HepG2 (cell line): ENCODE results near the gene AXIN1. TPM values are rescaled to one million over a fixed set of nuclear protein-coding genes. Genes with fewer than 3 reads are reported as not detected.

ENCODE experiments used
- ATM ChIP-seq: fragments of 450-650 bp; IDR thresholded peaks from 2 replicates; pipeline ENCODE4 v1.7.1; 2017; ENCODE audit warnings: mild to moderate bottlenecking, borderline replicate concordance
- CC2D1A ChIP-seq: sonication (generic); formaldehyde crosslinking; IDR thresholded peaks from 2 replicates; pipeline ENCODE4 v1.8.1; 2023; ENCODE audit warnings: mild to moderate bottlenecking, missing genetic modification reagents
- HCFC1 ChIP-seq: fragments of 150-350 bp; IDR thresholded peaks from 2 replicates; pipeline ENCODE4 v1.6.1; 2014; ENCODE audit warnings: low read depth, low read length
- NFE2 ChIP-seq: sonication (generic); formaldehyde crosslinking; IDR thresholded peaks from 2 replicates; pipeline ENCODE4 v1.4.0; 2020; ENCODE audit warnings: missing genetic modification reagents
- SOX5 ChIP-seq: IDR thresholded peaks from 2 replicates; pipeline ENCODE4 v1.6.1; 2016; ENCODE audit warnings: borderline replicate concordance
- STAT5B ChIP-seq: sonication (generic); formaldehyde crosslinking; IDR thresholded peaks from 2 replicates; pipeline ENCODE4 v1.4.0; 2020; ENCODE audit warnings: missing genetic modification reagents
- ZNF747 ChIP-seq: sonication (generic); formaldehyde crosslinking; IDR thresholded peaks from 2 replicates; pipeline ENCODE4 v1.8.1; 2023; ENCODE audit warnings: missing genetic modification reagents, mild to moderate bottlenecking, borderline replicate concordance
- polyA plus RNA-seq, 8 experiments: library from polyadenylated mRNA; depleted of rRNA in 3 of 8; stranded (reverse) in 7 of 8; unstranded in 1 of 8; fragments of >200 nt; fragmentation: Illumina TruSeq in 4 of 8; extraction: Trizol in 4 of 8; gene quantifications; 2 replicates each; pipeline versions ENCODE4 v1.2.1 to v1.2.3, GENCODE V29; 2011 to 2016; ENCODE audit warnings: low read depth in 4 of 8, missing spikeins in 1 of 8, mixed read lengths in 1 of 8; ENCODE audit not compliant: insufficient read depth in 1 of 8
- total RNA-seq, 5 experiments: library from RNA; depleted of rRNA; stranded (reverse); fragments of >200 nt; fragmentation: Illumina TruSeq; extraction: Trizol; gene quantifications; 2 replicates each; pipeline ENCODE4 v1.2.3, GENCODE V29; 2016; ENCODE audit warnings: low read depth in 1 of 5
- TF ChIP-seq, protein P1 (sequence below): sonication (generic); formaldehyde crosslinking; IDR thresholded peaks from one replicate; pipeline ENCODE4 v1.5.1; 2020; ENCODE audit warnings: mild to moderate bottlenecking, missing genetic modification reagents; ENCODE audit errors: not compliant biosample characterization
- TF ChIP-seq, protein P2 (sequence below): sonication (generic); formaldehyde crosslinking; IDR thresholded peaks from 2 replicates; pipeline ENCODE4 v1.5.1; 2020; ENCODE audit warnings: missing genetic modification reagents, mild to moderate bottlenecking, borderline replicate concordance
- TF ChIP-seq, protein P3 (sequence below): sonication (generic); formaldehyde crosslinking; IDR thresholded peaks from 2 replicates; pipeline ENCODE4 v1.8.1; 2023; ENCODE audit warnings: missing genetic modification reagents, mild to moderate bottlenecking, borderline replicate concordance
- TF ChIP-seq, protein P4 (sequence below): IDR thresholded peaks from 2 replicates; pipeline ENCODE4 v1.6.1; 2016; ENCODE audit warnings: missing compliant biosample characterization, missing genetic modification reagents, borderline replicate concordance
- TF ChIP-seq, protein P5 (sequence below): sonication (generic); formaldehyde crosslinking; IDR thresholded peaks from 2 replicates; pipeline ENCODE4 v1.4.0; 2020; ENCODE audit warnings: missing genetic modification reagents, mild to moderate bottlenecking, borderline replicate concordance

Gene AXIN1
- total and polyA plus RNA-seq, 2 of the 13 experiments (the other 11 are each of a cell fraction or from before 2014, with no cell fraction given), result 24.0 to 26.0 TPM

DNA sequence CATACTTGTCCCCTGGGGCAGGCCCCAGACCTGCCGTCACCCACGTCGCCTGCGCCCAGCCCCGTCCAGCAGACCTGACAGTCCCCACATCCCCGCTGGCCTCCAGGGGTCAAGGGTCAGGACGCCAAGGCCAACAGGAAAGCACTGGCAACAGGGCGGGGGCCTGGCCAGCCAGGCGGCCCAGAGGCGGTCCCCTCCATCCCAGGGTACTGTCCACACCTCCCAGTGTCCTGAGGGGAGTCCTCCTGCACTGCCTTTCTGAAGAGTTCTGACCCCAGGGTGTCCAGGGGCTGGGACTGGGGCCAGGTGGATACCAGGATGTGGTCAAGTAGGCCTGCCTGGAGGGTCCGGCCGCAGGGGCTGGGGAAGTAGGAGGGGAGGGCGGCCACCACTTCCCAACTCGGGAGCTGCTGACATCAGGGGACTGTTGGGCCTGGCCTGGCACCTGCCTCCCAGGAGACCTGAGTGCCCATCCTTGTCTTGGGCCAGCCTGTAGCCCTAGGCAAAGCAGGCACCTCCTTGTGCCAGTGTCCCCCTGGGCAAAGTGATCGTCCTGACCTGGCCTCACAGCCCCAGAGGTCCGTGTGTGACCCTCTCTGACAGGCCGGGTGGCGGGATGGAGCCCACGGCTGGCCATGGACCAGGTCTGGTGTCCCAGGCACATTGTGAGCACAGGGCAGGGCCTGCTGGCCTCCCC is 6.7 kb upstream of the AXIN1 start (continued):
- TF ChIP-seq, protein P1, sequence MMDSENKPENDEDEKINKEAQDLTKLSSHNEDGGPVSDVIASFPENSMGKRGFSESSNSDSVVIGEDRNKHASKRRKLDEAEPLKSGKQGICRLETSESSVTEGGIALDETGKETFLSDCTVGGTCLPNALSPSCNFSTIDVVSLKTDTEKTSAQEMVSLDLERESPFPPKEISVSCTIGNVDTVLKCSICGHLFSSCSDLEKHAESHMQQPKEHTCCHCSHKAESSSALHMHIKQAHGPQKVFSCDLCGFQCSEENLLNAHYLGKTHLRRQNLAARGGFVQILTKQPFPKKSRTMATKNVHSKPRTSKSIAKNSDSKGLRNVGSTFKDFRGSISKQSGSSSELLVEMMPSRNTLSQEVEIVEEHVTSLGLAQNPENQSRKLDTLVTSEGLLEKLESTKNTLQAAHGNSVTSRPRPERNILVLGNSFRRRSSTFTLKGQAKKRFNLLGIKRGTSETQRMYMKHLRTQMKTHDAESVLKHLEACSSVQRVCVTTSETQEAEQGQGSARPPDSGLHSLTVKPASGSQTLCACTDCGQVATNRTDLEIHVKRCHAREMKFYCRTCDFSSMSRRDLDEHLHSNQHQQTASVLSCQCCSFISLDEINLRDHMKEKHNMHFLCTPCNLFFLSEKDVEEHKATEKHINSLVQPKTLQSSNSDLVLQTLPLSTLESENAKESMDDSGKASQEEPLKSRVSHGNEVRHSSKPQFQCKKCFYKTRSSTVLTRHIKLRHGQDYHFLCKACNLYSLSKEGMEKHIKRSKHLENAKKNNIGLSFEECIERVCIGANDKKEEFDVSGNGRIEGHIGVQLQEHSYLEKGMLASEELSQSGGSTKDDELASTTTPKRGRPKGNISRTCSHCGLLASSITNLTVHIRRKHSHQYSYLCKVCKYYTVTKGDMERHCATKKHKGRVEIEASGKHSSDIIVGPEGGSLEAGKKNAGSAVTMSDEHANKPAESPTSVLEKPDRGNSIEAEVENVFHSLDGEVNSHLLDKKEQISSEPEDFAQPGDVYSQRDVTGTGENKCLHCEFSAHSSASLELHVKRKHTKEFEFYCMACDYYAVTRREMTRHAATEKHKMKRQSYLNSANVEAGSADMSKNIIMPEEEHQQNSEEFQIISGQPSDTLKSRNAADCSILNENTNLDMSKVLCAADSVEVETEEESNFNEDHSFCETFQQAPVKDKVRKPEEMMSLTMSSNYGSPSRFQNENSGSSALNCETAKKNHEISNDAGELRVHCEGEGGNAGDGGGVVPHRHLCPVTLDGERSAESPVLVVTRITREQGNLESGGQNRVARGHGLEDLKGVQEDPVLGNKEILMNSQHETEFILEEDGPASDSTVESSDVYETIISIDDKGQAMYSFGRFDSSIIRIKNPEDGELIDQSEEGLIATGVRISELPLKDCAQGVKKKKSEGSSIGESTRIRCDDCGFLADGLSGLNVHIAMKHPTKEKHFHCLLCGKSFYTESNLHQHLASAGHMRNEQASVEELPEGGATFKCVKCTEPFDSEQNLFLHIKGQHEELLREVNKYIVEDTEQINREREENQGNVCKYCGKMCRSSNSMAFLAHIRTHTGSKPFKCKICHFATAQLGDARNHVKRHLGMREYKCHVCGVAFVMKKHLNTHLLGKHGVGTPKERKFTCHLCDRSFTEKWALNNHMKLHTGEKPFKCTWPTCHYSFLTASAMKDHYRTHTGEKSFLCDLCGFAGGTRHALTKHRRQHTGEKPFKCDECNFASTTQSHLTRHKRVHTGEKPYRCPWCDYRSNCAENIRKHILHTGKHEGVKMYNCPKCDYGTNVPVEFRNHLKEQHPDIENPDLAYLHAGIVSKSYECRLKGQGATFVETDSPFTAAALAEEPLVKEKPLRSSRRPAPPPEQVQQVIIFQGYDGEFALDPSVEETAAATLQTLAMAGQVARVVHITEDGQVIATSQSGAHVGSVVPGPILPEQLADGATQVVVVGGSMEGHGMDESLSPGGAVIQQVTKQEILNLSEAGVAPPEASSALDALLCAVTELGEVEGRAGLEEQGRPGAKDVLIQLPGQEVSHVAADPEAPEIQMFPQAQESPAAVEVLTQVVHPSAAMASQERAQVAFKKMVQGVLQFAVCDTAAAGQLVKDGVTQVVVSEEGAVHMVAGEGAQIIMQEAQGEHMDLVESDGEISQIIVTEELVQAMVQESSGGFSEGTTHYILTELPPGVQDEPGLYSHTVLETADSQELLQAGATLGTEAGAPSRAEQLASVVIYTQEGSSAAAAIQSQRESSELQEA (CRISPR knock-in tag), result peak; percentile 31
- no peak for TF ChIP-seq ATM
- no peak; the same call in 1 of the 2 replicates for TF ChIP-seq ZNF747
- TF ChIP-seq HCFC1, result no peak
- TF ChIP-seq, protein P2, sequence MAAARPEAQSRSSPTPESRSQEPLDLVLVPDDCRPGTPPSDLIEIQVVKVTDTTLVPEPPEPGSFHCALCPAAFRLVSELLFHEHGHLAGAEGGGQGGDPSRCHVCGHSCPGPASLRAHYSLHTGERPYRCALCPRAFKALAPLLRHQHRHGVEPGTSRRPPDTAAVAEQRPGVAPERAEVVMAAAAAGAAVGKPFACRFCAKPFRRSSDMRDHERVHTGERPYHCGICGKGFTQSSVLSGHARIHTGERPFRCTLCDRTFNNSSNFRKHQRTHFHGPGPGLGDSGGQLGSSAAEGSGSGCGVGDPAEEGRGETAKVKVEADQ (CRISPR knock-in tag), result peak; percentile 31; the same call in 1 of the 2 replicates
- TF ChIP-seq, protein P3, sequence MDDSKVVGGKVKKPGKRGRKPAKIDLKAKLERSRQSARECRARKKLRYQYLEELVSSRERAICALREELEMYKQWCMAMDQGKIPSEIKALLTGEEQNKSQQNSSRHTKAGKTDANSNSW (CRISPR knock-in tag), result no peak
- TF ChIP-seq STAT5B (CRISPR knock-in tag), result no peak
- TF ChIP-seq, protein P4, sequence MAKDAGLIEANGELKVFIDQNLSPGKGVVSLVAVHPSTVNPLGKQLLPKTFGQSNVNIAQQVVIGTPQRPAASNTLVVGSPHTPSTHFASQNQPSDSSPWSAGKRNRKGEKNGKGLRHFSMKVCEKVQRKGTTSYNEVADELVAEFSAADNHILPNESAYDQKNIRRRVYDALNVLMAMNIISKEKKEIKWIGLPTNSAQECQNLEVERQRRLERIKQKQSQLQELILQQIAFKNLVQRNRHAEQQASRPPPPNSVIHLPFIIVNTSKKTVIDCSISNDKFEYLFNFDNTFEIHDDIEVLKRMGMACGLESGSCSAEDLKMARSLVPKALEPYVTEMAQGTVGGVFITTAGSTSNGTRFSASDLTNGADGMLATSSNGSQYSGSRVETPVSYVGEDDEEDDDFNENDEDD (CRISPR knock-in tag), result peak; percentile 54; the same call in 1 of the 2 replicates
- no peak for TF ChIP-seq CC2D1A (CRISPR knock-in tag)
- TF ChIP-seq NFE2, result no peak
- TF ChIP-seq, protein P5, sequence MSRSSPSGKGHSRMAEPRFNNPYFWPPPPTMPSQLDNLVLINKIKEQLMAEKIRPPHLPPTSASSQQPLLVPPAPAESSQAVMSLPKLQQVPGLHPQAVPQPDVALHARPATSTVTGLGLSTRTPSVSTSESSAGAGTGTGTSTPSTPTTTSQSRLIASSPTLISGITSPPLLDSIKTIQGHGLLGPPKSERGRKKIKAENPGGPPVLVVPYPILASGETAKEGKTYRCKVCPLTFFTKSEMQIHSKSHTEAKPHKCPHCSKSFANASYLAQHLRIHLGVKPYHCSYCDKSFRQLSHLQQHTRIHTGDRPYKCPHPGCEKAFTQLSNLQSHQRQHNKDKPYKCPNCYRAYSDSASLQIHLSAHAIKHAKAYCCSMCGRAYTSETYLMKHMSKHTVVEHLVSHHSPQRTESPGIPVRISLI, result no peak
- TF ChIP-seq SOX5 (CRISPR knock-in tag), result 0 out of 2 replicates have a peak, but pooled peaks have one; percentile 24
